ENCODE measurements around the gene ESCO1.

DNA sequence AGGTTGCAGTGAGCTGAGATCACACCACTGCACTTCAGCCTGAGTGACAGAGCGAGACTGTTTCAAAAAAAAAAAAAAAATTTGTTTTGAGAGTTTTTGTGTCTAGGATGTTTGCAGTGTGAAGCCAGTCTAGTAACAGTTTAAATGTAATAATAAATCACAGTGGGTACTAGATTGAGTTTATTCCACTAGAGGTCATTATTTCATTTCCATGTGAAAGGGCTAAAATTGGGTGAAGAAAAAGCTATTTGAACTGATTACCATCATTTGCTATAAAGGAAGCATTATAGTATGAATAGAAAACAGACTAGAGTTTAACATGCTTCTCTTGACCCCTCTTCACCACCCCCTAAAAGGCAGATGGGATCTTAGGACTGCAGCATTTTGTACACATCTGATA is 31.9 kb upstream of the ESCO1 start:
- TF ChIP-seq, protein P1, sequence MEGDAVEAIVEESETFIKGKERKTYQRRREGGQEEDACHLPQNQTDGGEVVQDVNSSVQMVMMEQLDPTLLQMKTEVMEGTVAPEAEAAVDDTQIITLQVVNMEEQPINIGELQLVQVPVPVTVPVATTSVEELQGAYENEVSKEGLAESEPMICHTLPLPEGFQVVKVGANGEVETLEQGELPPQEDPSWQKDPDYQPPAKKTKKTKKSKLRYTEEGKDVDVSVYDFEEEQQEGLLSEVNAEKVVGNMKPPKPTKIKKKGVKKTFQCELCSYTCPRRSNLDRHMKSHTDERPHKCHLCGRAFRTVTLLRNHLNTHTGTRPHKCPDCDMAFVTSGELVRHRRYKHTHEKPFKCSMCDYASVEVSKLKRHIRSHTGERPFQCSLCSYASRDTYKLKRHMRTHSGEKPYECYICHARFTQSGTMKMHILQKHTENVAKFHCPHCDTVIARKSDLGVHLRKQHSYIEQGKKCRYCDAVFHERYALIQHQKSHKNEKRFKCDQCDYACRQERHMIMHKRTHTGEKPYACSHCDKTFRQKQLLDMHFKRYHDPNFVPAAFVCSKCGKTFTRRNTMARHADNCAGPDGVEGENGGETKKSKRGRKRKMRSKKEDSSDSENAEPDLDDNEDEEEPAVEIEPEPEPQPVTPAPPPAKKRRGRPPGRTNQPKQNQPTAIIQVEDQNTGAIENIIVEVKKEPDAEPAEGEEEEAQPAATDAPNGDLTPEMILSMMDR (IDR thresholded peaks at IDR 0.05) = no peak
- TF ChIP-seq ZFX (IDR thresholded peaks at IDR 0.05; ENCODE audit: borderline replicate concordance) = no peak

Data from 22Rv1 (cell line).